Activated CD4-positive, alpha-beta T cell treated with anti-CD3 and anti-CD28 coated beads for 1 hour (primary cell): ENCODE measurements around the gene SIL1.
"Not testable (repeated sequence)": the region's sequence is repeated elsewhere in the genome, so short reads cannot be mapped to it uniquely, and the experiment has no call there.

ENCODE experiments used
- DNase-seq: peaks from one replicate; pipeline ENCODE4 v3.0.0-alpha.2; 2020

Gene SIL1

GRCh38 chr5:139103762-139104161 is 94.4 kb downstream of the SIL1 start:
- DNase-seq = no peak

- DNase-seq = no peak
Measured at GRCh38 chr5:139100825-139101224, 97.3 kb downstream of the SIL1 start.

- no peak for DNase-seq
Measured at GRCh38 chr5:139094154-139095131, 103.7 kb downstream of the SIL1 start.

GRCh38 chr5:139092741-139093343 is 105.3 kb downstream of the SIL1 start:
- no peak for DNase-seq

GRCh38 chr5:139091439-139092156 is 106.6 kb downstream of the SIL1 start:
- no peak for DNase-seq

- no peak for DNase-seq
Measured at GRCh38 chr5:139090581-139090980, 107.6 kb downstream of the SIL1 start.

GRCh38 chr5:139088024-139088423 is 110.1 kb downstream of the SIL1 start:
- no peak for DNase-seq

GRCh38 chr5:139082813-139083498 is 115.2 kb downstream of the SIL1 start:
- DNase-seq = no peak

- DNase-seq = no peak
Measured at GRCh38 chr5:139079991-139080610, 118.1 kb downstream of the SIL1 start.

GRCh38 chr5:139079225-139079990 is 118.8 kb downstream of the SIL1 start:
- DNase-seq = no peak

- no peak for DNase-seq
Measured at GRCh38 chr5:139078345-139078744, 119.8 kb downstream of the SIL1 start.

GRCh38 chr5:139077899-139078298 is 120.3 kb downstream of the SIL1 start:
- no peak for DNase-seq

- no peak for DNase-seq
Measured at GRCh38 chr5:139076111-139076510, 122.1 kb downstream of the SIL1 start.

GRCh38 chr5:139075066-139076050 is 122.8 kb downstream of the SIL1 start:
- DNase-seq = no peak

GRCh38 chr5:139073956-139074355 is 124.2 kb downstream of the SIL1 start:
- not testable (repeated sequence) for DNase-seq

- no peak for DNase-seq
Measured at GRCh38 chr5:139068494-139069151, 129.5 kb downstream of the SIL1 start.

GRCh38 chr5:139068060-139068459 is 130.1 kb downstream of the SIL1 start:
- DNase-seq = no peak

GRCh38 chr5:139065306-139065705 is 132.9 kb downstream of the SIL1 start:
- no peak for DNase-seq

- DNase-seq = no peak
Measured at GRCh38 chr5:139064613-139065012, 133.6 kb downstream of the SIL1 start.

GRCh38 chr5:139063664-139064054 is 134.5 kb downstream of the SIL1 start:
- DNase-seq = no peak
